Activated T-cell treated with anti-CD3 and anti-CD28 coated beads, Interleukin-2, amount 50 U/mL, for 24 hours (primary cell): ENCODE measurements around the gene GCK.

Source experiments
- DNase-seq: peaks from one replicate; pipeline ENCODE4 v3.0.0-alpha.2; 2020
- H3K27ac Mint-ChIP-seq: 2 replicates; pipeline ENCODE4 v1.8.0; 2020; ENCODE audit warnings: mild to moderate bottlenecking, mixed read lengths
- H3K27me3 Mint-ChIP-seq: 2 replicates; pipeline ENCODE4 v1.8.0; 2020; ENCODE audit warnings: mixed read lengths
- H3K36me3 Mint-ChIP-seq: 2 replicates; pipeline ENCODE4 v1.8.0; 2020; ENCODE audit warnings: low read depth, mixed read lengths
- H3K4me1 Mint-ChIP-seq: 2 replicates; pipeline ENCODE4 v1.8.0; 2020; ENCODE audit warnings: low read depth, mixed read lengths
- H3K4me3 Mint-ChIP-seq: 2 replicates; pipeline ENCODE4 v1.8.0; 2020; ENCODE audit warnings: mild to moderate bottlenecking, moderate library complexity, mixed read lengths
- H3K9me3 Mint-ChIP-seq: 2 replicates; pipeline ENCODE4 v1.8.0; 2020; ENCODE audit warnings: mixed read lengths

GCK gene

DNA sequence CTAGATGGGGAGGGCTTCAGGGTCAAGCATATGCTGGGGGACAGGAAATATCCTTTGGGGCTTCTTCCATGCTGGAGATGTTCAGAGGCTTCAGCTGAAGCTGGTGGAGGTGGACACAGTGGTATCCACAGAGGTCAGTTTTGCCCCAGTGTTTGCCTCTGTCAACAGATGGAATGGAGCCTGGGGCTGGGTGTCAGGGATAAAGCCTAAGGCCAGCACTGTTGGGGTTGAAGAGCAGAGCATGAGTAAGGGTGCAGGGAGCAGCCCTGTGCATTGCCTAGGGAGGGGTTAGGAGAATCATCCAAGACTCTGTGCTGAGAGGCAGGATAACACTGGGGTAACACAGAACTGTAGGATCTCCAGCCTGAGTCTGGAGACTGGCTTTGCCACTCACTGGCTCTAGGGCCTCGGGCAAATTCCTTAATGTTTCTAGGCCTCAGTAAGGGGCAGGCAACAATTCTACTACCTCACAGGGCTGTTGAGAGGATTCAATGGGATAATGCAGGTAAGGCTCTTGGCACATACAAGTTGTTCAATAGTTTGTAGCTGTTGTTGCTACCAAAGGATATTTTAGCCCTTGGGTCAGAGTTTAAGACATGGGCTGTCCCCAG is 26.3 kb downstream of the GCK start:
- Mint-ChIP-seq H3K4me3 (no peak overlapping the region), H3K27ac (no peak overlapping the region), H3K36me3 (no peaks in the 10 kb centered on the region), H3K4me1 (peaks cover 5% of the 10 kb centered on the region), H3K27me3 (no peaks in the 10 kb centered on the region), H3K9me3 (no peaks in the 10 kb centered on the region)
- DNase-seq = no peak

- Mint-ChIP-seq H3K4me1 (no peaks in the 10 kb centered on the region), H3K27ac (no peak overlapping the region), H3K4me3 (no peak overlapping the region), H3K9me3 (no peaks in the 10 kb centered on the region), H3K27me3 (no peaks in the 10 kb centered on the region), H3K36me3 (no peaks in the 10 kb centered on the region)
- no peak for DNase-seq
These were observed 27.1 kb downstream of the GCK start for GRCh38 chr7:44162179-44162578.

DNA sequence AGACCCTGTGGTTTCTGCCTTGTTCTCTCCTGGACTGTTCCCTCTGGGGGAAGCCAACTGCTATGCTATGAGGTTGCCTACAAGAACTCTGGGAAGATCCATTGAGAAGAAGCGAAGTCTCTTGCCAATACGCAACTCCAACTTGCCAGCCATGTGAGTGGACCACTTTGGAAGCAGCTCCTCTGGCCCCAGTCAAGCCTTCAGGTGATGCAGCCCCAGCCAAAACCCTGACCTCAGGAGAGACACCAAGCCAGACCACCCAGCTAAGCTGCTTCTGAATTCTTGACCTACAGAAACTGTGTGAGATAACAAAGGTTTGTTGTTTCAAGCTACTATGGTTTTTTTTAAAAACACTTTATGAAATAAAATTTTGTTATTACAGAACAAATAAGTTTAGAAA is 27.9 kb downstream of the GCK start:
- H3K4me1 Mint-ChIP-seq = no peaks in the 10 kb centered on the region
- no peak overlapping the region for H3K4me3 Mint-ChIP-seq
- no peak for DNase-seq
- H3K27me3 Mint-ChIP-seq = no peaks in the 10 kb centered on the region
- H3K9me3 Mint-ChIP-seq = no peaks in the 10 kb centered on the region
- no peak overlapping the region for H3K27ac Mint-ChIP-seq
- no peaks in the 10 kb centered on the region for H3K36me3 Mint-ChIP-seq

DNA sequence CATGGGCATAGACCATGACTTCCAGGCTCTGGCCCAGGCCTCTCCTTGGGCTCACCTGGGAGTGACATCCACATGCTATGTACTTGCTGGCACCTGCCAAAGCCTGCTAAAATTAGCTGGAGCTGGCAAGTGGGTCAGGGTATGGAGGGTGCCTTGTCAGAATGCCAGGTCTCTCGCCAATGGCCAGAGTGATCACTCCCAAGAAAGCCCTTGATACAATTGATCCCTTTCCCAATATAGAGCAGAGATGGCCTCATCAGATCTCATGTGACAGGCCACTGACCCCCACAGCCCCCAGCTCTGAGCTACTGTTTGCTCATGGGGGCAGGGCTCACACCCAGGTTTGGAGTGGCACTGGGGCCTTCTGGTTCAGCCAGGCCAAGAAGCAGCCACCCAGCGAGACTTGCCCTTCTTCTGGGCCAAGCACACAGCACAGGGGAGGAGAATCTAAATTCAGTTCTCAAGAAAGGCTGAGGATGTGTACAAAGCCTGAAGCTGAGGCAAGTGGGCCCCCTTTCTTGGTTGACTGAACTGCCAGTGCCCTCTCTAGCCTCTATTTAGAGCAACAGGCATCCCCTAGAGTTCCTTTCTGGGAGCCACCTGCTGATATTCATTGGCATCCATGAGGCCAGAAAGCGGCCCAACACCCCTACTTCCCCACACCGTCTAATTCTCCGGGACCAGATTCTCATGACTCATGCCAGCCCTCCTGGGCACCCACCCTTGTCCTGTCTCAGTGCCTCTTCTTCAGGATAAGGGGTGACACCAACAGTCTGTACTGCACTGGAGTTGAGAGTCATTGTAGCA is 29.2 kb downstream of the GCK start:
- DNase-seq = no peak
- Mint-ChIP-seq H3K36me3 (no peaks in the 10 kb centered on the region), H3K27me3 (no peaks in the 10 kb centered on the region), H3K27ac (no peak overlapping the region), H3K4me3 (no peak overlapping the region), H3K4me1 (no peaks in the 10 kb centered on the region), H3K9me3 (no peaks in the 10 kb centered on the region)

- Mint-ChIP-seq H3K27ac (no peak overlapping the region), H3K4me3 (no peak overlapping the region)
These were observed 30.2 kb downstream of the GCK start for GRCh38 chr7:44158873-44159631.

DNA sequence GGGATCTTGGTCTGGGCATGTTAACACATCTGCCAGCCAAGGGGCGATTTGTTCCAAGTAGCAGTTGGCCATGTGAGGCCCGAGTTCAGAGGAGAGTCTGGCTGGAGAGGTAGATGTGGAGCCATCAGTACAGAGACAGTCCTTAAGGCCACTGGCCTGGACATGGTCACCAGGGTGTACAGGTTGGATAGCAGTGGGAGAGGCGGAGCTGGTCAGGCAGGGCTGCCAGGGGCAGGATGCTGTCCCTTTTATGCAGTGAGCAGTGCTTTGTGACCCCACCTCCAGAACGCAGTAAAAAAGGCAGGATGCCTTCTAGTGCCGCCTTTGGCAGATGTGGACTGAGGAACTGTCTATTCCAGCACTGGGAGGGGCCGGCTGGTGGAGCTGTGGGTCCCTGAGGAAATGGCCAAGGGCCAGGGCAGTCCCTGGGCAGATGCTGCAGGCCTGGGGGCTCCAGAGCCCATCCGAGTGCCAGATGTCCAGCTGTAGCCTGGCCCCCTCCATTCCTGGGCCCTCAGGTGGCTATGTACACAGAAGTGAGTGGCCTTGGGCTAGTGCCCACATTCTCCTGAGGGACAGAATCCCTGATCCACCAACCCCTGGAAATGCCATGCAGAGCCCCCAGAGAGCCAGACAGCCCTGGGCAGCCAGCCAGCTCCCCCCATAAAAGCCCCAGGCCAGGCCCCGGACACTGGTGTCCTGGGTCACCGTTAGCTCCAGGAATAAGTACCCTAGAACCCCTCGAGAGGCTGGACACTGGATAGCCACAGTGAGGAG is 31.0 kb downstream of the GCK start:
- Mint-ChIP-seq H3K27ac (no peak overlapping the region), H3K9me3 (no peaks in the 10 kb centered on the region), H3K4me1 (no peaks in the 10 kb centered on the region)

More at GRCh38 chr7:44158873-44159631, 30.2 kb downstream of the GCK start:
- DNase-seq = no peak
- H3K4me1 Mint-ChIP-seq = no peaks in the 10 kb centered on the region
- no peaks in the 10 kb centered on the region for H3K27me3 Mint-ChIP-seq
- no peaks in the 10 kb centered on the region for H3K9me3 Mint-ChIP-seq
- H3K36me3 Mint-ChIP-seq = no peaks in the 10 kb centered on the region

DNA sequence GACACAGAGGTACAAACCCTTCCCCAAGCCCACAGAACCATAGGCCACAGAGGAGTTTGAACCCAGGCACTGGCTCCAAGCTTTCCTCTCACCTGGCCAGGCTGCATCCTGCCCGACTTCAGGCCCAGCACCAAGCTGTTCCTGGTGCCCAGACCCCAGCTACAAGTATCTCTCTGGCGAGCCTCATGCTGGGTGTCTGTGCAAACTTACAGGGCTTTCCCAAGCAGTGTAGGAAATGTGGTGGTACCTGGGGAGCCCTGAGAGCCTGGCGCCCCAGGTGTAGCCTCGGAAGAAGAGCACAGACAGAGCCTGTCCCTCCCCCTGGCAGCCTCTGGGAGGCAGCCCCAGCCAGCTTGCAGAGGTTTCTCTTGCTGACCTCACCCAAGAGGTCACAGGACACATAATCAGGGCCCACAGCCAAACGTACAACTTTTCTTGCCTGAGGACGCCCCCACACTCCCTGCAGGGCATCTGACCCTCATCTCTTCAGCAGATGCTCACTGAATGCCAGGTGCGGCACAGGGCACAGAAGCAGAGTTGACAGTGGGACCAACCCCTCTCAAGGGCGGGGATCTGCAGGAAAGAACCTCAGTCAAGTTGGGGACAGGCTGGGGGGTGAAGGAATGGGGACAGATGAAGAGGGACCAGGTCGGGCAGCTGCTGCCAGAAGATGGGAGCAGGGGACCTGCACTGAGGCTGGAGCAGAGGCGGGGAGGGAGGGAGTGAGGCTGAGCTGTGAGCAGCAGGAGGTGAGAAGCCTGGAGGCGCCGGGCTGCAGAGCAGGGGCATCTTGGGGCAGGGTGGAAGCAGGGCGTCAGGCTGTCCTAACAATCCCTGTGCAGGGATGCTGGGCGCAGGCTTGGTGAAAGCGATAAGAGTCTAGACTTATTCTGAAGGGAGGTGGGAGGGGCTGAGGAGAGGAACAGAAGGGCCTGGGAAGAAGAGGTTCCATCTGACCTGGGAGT is 31.8 kb downstream of the GCK start:
- H3K27me3 Mint-ChIP-seq = no peaks in the 10 kb centered on the region
- no peak overlapping the region for H3K4me3 Mint-ChIP-seq

More for the DNA sequence above, 31.0 kb downstream of the GCK start:
- H3K36me3 Mint-ChIP-seq = no peaks in the 10 kb centered on the region
- no peak for DNase-seq
- H3K4me3 Mint-ChIP-seq = no peak overlapping the region
- H3K27me3 Mint-ChIP-seq = no peaks in the 10 kb centered on the region

GRCh38 chr7:44156453-44157010 is 32.7 kb downstream of the GCK start:
- Mint-ChIP-seq H3K4me3 (no peak overlapping the region), H3K27me3 (no peaks in the 10 kb centered on the region), H3K4me1 (no peaks in the 10 kb centered on the region), H3K27ac (no peak overlapping the region), H3K36me3 (no peaks in the 10 kb centered on the region), H3K9me3 (no peaks in the 10 kb centered on the region)
- DNase-seq = no peak

More for the DNA sequence above, 31.8 kb downstream of the GCK start:
- DNase-seq = no peak
- no peaks in the 10 kb centered on the region for H3K9me3 Mint-ChIP-seq
- no peak overlapping the region for H3K27ac Mint-ChIP-seq
- H3K4me1 Mint-ChIP-seq = no peaks in the 10 kb centered on the region
- no peaks in the 10 kb centered on the region for H3K36me3 Mint-ChIP-seq

DNA sequence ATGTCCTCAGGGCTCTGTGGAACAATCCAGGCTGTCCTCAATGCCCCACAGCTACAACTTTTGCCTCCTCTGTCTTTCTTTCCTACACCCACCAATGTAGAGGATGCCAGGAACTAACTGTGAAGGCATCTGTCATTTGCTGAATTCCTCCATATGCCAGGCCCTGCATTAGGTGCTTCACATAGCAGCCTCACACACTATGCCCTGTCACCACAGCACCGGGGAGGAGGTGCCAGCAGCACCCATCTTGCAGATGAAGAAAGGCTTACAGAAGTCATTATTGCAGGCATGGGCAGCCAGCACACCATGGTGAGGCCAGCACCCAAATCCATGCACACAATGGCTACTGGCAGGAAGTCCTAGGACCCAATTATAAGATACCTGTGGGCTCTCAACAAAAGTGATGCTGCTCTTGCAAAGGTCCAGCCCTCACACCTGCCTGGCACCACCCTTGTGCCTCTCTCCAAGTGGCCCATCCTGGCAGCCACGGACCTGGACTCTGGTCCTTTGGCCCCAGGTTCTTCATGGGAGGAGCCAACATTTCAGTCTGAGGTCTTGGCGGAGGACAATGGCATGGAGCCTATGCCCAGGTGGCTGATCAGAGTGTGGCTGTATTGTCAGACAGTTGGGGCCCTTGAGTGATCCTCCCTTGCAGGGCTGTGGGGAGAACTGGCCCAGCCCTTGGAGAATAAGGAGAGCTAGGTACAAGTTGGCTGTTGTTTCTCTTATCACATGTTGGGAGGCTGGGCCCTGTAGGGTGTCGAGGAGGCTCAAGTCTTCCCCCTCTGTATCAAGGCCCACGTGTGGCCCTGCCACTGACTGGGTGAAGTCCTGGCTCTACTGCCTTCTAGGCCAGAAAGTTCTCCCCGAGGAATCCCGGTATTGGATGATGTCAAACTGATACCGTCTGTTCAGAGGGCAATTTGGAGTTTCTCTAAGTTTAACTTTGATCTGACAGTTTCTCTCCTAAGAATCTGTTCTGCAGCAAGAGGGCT is 33.8 kb downstream of the GCK start:
- Mint-ChIP-seq H3K4me1 (no peaks in the 10 kb centered on the region), H3K27me3 (no peaks in the 10 kb centered on the region), H3K4me3 (no peak overlapping the region), H3K36me3 (no peaks in the 10 kb centered on the region), H3K9me3 (no peaks in the 10 kb centered on the region), H3K27ac (no peak overlapping the region)
- DNase-seq = no peak

GRCh38 chr7:44154703-44155102 is 34.5 kb downstream of the GCK start:
- no peak overlapping the region for H3K4me3 Mint-ChIP-seq
- no peaks in the 10 kb centered on the region for H3K36me3 Mint-ChIP-seq
- no peak overlapping the region for H3K27ac Mint-ChIP-seq
- no peaks in the 10 kb centered on the region for H3K4me1 Mint-ChIP-seq
- H3K9me3 Mint-ChIP-seq = no peaks in the 10 kb centered on the region
- no peaks in the 10 kb centered on the region for H3K27me3 Mint-ChIP-seq
- DNase-seq = no peak

GRCh38 chr7:44153948-44154335 is 35.3 kb downstream of the GCK start:
- no peak overlapping the region for H3K4me3 Mint-ChIP-seq
- H3K9me3 Mint-ChIP-seq = no peaks in the 10 kb centered on the region
- DNase-seq = no peak
- no peak overlapping the region for H3K27ac Mint-ChIP-seq
- H3K36me3 Mint-ChIP-seq = no peaks in the 10 kb centered on the region
- no peaks in the 10 kb centered on the region for H3K27me3 Mint-ChIP-seq
- H3K4me1 Mint-ChIP-seq = no peaks in the 10 kb centered on the region
